ENCODE data around the gene CCDC136. TPM values are rescaled to one million over a fixed set of nuclear protein-coding genes. Genes with fewer than 3 reads are reported as not detected.
A peak's percentile ranks its signal among the peaks of the same experiment; 100 is the strongest.

CCDC136 gene
- total RNA-seq, 1 experiment from 2014 or later: 1.1 TPM

GRCh38 chr7:128848289-128849155 is 56.8 kb downstream of the CCDC136 start:
- no peaks in the 10 kb centered on the region for H3K4me1 ChIP-seq (ENCODE audit: control insufficient read depth, insufficient read depth, low read length)
- no peaks in the 10 kb centered on the region for H3K27me3 ChIP-seq (ENCODE audit: control insufficient read depth, insufficient read depth, low read length)
- H3K36me3 ChIP-seq (ENCODE audit: control insufficient read depth, insufficient read depth, low read length): no peaks in the 10 kb centered on the region
- no peaks in the 10 kb centered on the region for H3K9me3 ChIP-seq (ENCODE audit: control insufficient read depth, insufficient read depth, low read depth, low read length)
- no TSS peak for BruUV-seq (replicated peaks)
- intact Hi-C loops (cut with micrococcal nuclease; ENCODE audit: unreplicated experiment) (no loop called here), in situ Hi-C loops (cut with HindIII; ENCODE audit: low pct_unique_long_range_greater_than_20kb, low sequenced_read_pairs) (no loop called here)
- no peak overlapping the region for H3K4me3 ChIP-seq (ENCODE audit: low read depth in 2 of 2, low read length in 2 of 2)
- POLR2A ChIA-PET: no interaction called here
- no peak overlapping the region for H3K27ac ChIP-seq (ENCODE audit: low read length)
- ATAC-seq (no peak), DNase-seq (ENCODE audit: low read depth, low spot score) (no peak)
- TF ChIP-seq SIN3A (IDR thresholded peaks at IDR 0.05; ENCODE audit: borderline replicate concordance, insufficient read depth, low read depth, low read length) (no peak), TCF7L2 (IDR thresholded peaks at IDR 0.05; ENCODE audit: low read depth, low read length) (no peak)
- TF ChIP-seq, protein P1, sequence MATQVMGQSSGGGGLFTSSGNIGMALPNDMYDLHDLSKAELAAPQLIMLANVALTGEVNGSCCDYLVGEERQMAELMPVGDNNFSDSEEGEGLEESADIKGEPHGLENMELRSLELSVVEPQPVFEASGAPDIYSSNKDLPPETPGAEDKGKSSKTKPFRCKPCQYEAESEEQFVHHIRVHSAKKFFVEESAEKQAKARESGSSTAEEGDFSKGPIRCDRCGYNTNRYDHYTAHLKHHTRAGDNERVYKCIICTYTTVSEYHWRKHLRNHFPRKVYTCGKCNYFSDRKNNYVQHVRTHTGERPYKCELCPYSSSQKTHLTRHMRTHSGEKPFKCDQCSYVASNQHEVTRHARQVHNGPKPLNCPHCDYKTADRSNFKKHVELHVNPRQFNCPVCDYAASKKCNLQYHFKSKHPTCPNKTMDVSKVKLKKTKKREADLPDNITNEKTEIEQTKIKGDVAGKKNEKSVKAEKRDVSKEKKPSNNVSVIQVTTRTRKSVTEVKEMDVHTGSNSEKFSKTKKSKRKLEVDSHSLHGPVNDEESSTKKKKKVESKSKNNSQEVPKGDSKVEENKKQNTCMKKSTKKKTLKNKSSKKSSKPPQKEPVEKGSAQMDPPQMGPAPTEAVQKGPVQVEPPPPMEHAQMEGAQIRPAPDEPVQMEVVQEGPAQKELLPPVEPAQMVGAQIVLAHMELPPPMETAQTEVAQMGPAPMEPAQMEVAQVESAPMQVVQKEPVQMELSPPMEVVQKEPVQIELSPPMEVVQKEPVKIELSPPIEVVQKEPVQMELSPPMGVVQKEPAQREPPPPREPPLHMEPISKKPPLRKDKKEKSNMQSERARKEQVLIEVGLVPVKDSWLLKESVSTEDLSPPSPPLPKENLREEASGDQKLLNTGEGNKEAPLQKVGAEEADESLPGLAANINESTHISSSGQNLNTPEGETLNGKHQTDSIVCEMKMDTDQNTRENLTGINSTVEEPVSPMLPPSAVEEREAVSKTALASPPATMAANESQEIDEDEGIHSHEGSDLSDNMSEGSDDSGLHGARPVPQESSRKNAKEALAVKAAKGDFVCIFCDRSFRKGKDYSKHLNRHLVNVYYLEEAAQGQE (IDR thresholded peaks at IDR 0.05; ENCODE audit: insufficient read depth in 1 of 2, low read depth in 2 of 2, low read length in 1 of 2): 0 out of 4 replicates have a peak, but pooled peaks of 1 of the 2 experiments have one; percentile 16
- TF ChIP-seq, protein P2, sequence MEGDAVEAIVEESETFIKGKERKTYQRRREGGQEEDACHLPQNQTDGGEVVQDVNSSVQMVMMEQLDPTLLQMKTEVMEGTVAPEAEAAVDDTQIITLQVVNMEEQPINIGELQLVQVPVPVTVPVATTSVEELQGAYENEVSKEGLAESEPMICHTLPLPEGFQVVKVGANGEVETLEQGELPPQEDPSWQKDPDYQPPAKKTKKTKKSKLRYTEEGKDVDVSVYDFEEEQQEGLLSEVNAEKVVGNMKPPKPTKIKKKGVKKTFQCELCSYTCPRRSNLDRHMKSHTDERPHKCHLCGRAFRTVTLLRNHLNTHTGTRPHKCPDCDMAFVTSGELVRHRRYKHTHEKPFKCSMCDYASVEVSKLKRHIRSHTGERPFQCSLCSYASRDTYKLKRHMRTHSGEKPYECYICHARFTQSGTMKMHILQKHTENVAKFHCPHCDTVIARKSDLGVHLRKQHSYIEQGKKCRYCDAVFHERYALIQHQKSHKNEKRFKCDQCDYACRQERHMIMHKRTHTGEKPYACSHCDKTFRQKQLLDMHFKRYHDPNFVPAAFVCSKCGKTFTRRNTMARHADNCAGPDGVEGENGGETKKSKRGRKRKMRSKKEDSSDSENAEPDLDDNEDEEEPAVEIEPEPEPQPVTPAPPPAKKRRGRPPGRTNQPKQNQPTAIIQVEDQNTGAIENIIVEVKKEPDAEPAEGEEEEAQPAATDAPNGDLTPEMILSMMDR (IDR thresholded peaks at IDR 0.05): no peak
- CTCF ChIA-PET: no interaction called here

GRCh38 chr7:128849156-128849515 is 57.4 kb downstream of the CCDC136 start:
- H3K27ac ChIP-seq (ENCODE audit: low read length): no peak overlapping the region
- ATAC-seq (no peak), DNase-seq (ENCODE audit: low read depth, low spot score) (no peak)
- no peaks in the 10 kb centered on the region for H3K9me3 ChIP-seq (ENCODE audit: control insufficient read depth, insufficient read depth, low read depth, low read length)
- no peaks in the 10 kb centered on the region for H3K4me1 ChIP-seq (ENCODE audit: control insufficient read depth, insufficient read depth, low read length)
- H3K4me3 ChIP-seq (ENCODE audit: low read depth in 2 of 2, low read length in 2 of 2): no peak overlapping the region
- no TSS peak for BruUV-seq (replicated peaks)
- CTCF ChIA-PET: no interaction called here
- POLR2A ChIA-PET: no interaction called here
- intact Hi-C loops (cut with micrococcal nuclease; ENCODE audit: unreplicated experiment): no loop called here
- in situ Hi-C loops (cut with HindIII; ENCODE audit: low pct_unique_long_range_greater_than_20kb, low sequenced_read_pairs): no loop called here
- no peaks in the 10 kb centered on the region for H3K27me3 ChIP-seq (ENCODE audit: control insufficient read depth, insufficient read depth, low read length)
- TF ChIP-seq TCF7L2 (IDR thresholded peaks at IDR 0.05; ENCODE audit: low read depth, low read length) (no peak), POLR2AphosphoS5 (IDR thresholded peaks at IDR 0.05; ENCODE audit: low read depth, low read length) (no peak)
- no peaks in the 10 kb centered on the region for H3K36me3 ChIP-seq (ENCODE audit: control insufficient read depth, insufficient read depth, low read length)

Data from Panc1 (cell line).